OCI-M1 (cell line): ENCODE data around the gene TBC1D5.

Experiments used
- DNase-seq: peaks from one replicate; lab custom pipeline; 2025; lab: John Stamatoyannopoulos, UW

Gene TBC1D5

GRCh38 chr3:17479681-17480405, 262.6 kb downstream of the TBC1D5 start:
- no peak for DNase-seq

GRCh38 chr3:17478673-17479072, 263.8 kb downstream of the TBC1D5 start:
- DNase-seq: no peak

DNA sequence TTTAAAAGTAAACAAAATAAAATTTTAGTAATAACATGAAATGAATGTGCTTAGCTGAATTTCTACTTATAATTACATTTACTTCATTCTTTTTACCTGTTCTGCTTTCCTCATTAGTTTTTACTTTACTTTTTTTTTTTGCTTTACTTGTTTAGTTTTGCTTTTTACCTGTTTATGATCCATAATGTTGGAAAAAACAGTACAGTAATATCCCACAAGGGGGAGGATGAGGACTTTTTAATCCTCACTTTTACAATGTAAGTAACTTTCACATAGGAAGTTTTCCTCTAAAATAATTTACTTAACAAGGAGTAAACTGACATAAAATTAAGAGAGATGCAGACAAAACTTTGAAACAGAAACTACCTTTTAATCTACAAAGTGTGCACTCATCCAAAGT, 268.7 kb downstream of the TBC1D5 start:
- DNase-seq: peak; percentile 50

DNA sequence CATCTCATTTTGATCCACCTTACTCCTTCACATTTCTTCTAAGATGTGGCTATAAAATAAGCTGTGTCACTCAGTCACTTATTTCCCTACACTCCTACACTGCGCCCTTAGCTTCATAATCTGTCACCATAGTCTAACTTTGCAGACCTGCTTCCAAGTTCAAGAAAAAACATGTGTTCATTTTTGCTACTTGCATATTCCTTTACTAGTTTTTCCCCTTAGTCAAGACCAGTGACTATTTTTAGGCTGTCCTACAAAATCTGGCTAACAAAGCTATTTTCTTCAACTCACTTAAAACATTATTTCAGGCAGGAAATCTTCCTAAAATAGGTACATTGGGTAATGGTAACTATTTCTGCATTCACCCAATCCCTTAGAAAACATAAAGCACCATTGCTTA, 272.5 kb downstream of the TBC1D5 start:
- no peak for DNase-seq

DNA sequence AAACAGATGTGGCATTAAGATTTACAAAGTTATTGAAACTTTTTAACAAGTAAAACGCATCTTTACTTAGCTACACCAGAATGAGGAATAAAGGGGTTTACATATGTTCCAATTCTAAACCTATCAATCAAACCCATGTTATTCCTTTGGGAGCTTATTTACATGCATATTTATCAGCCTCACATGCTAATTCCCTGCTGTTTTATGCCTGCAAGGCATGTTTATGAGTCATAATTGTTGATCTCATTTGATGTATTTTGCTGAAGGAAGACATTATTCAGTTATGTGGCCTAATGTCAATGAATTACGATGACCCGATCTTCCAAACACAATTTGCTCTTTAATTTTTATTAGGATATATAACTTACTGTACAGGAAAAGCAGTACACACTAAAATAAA, 272.9 kb downstream of the TBC1D5 start:
- no peak for DNase-seq

- no peak for DNase-seq
These were observed 276.4 kb downstream of the TBC1D5 start for GRCh38 chr3:17466028-17466427.

GRCh38 chr3:17459470-17459993, 282.9 kb downstream of the TBC1D5 start:
- DNase-seq: no peak

DNA sequence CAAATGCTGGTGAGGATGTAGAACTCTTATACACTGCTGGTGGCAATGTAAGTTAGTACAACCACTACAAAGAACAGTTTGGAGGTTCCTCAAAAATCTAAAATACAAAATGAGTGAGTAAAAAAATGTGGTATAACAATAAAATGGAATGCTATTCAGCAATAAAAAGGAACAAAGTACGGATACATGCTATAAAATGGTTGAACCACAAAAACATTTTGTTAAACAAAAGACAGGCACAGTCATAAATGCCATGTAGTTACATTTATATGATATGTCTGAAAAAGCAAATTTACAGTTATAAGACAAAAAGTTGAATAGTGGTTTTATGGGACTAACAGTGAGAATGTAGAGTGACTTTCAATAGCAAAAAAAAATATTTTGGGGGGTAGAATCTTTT, 285.8 kb downstream of the TBC1D5 start:
- DNase-seq: no peak

- no peak for DNase-seq
These were observed 286.4 kb downstream of the TBC1D5 start for GRCh38 chr3:17456046-17456445.

DNA sequence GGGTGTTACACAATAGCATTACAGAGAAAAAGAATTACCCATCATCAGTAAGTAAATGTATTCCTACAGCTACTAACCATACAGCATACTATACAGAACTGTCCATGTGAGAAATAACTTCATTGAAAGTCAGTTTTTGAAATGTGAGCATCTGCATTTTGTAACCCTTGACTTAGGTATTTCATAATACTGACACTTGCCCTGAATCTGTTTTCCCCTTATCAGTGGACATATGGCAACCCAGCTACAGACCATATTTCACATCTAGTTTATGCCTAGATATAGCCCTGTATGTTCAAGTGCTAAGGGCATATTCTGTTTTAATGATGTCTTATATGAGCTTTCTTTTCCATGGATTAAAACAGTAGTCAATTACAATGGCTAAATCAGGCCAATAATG, 297.6 kb downstream of the TBC1D5 start:
- peak; percentile 91 for DNase-seq

DNA sequence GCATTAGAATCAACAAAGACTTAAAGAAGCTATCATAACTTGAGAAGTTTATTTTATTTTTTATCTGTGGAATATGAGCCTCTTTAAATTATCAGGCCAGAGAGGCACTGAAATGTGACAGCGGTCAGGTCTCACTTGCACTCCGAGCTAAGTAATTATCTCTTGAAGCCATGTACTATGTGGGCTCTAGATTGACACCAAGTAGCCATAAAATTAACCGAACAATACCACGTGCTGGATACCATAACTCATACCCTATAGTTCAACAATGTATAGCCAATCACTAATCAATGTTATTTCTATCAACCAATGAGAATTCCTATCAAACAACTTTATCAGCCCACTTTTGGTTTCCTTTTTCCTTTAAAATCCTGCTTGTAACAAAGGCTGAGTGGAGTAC, 299.3 kb downstream of the TBC1D5 start:
- peak; percentile 90 for DNase-seq

- DNase-seq: peak; percentile 89
These were observed 299.9 kb downstream of the TBC1D5 start for GRCh38 chr3:17442332-17443049.

DNA sequence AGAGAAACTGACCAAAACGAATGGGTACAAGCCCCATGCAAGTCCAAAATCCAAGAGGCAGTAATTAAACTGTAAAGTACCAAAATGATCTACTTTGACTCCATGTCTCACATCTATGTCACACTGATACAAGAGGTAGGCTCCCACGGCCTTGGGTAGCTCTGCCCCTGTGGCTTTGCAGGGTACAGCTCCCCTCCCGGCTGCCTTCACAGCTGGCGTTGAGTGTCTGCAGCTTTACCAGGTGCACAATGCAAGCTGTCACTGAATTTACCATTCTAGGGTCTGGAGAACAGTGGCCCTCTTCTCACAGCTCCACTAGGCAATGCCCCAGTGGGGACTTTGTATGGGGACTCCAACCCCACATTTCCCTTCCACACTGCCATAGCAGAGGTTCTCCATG, 308.6 kb downstream of the TBC1D5 start:
- DNase-seq: no peak

- DNase-seq: no peak
These were observed 310.2 kb downstream of the TBC1D5 start for GRCh38 chr3:17432236-17432635.

- no peak for DNase-seq
These were observed 310.9 kb downstream of the TBC1D5 start for GRCh38 chr3:17431484-17432045.

DNA sequence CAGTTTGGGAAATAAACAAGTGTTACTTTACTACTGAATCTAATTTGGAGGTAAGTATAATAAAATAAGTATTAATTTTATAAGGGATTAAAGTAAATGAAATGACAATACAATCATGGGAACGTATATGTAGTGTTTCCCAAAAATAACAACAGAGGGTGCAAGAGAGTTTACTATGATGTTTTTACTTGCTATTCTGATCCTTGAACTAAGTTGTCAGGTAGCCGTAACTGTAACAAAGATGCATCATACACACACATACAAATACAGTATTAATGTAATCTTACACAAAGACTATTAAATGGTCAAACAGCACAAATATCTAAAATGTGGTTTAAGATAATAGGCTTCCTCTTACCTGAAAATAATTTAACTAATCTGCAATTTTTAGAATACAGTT, 311.4 kb downstream of the TBC1D5 start:
- DNase-seq: peak; percentile 77

DNA sequence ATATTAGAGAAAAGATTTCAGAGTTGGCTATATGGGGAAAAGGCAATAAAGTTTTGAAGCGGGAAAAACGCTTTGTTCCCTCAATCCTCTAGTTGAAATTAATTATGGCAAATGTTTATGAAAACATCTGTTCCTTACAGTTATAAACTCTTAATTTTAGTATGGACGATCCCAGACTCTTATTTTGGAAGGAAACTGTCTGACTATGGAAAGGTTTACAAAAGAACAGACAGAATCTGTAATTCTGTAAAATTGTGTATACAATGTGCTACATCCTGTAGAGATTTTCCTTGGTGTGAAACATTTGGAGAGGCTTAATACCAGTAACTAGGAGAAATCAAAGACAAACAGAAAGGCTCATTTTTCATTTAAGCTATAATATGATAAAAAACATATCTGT, 311.8 kb downstream of the TBC1D5 start:
- peak; percentile 57 for DNase-seq

GRCh38 chr3:17423786-17424536, 318.5 kb downstream of the TBC1D5 start:
- no peak for DNase-seq

- no peak for DNase-seq
These were observed 319.8 kb downstream of the TBC1D5 start for GRCh38 chr3:17422636-17423035.

GRCh38 chr3:17420668-17421067, 321.8 kb downstream of the TBC1D5 start:
- no peak for DNase-seq

- peak; percentile 79 for DNase-seq
These were observed 329.4 kb downstream of the TBC1D5 start for GRCh38 chr3:17412950-17413530.
